HepG2 (cell line): ENCODE data around the gene MYO7A. TPM values are rescaled to one million over a fixed set of nuclear protein-coding genes. Genes with fewer than 3 reads are reported as not detected.

ENCODE experiments used
- ATAC-seq: fragments of 200-7000 bp; cut with Tn5 transposase; 3 replicates; pipeline ENCODE4 v1.9.1; 2020; ENCODE audit warnings: mild to moderate bottlenecking, moderate library complexity
- BruUV-seq: library from RNA; stranded (reverse); fragments of 400-500 nt; replicated peaks from 2 replicates; lab custom pipeline; 2021; lab: Mats Ljungman, UMichigan
- CTCF ChIA-PET: fragments of 300-600 bp; formaldehyde crosslinking; extraction: SDS; loops from one replicate; lab custom pipeline; 2021; ENCODE audit warnings: low total read pairs, inconsistent platforms, low intra/inter-chr PET ratio; lab: Yijun Ruan, JAX
- POLR2A ChIA-PET: fragments of 350-600 bp; sonication (Branson Sonifier 250); formaldehyde crosslinking; loops from one replicate; lab custom pipeline; 2020; ENCODE audit warnings: antibody characterized with exemption, inconsistent platforms; lab: Yijun Ruan, JAX
- DNase-seq: peaks from one replicate; pipeline ENCODE4 v3.0.0-alpha.2; 2015; ENCODE audit warnings: low spot score
- FAIRE-seq: peaks from 3 replicates; lab custom pipeline; 2011; peaks lifted over from hg19 to GRCh38; lab: Jason Lieb, UNC
- H2AFZ ChIP-seq: one replicate; pipeline ENCODE4 v1.6.1; 2011; ENCODE audit warnings: low read length, inconsistent platforms
- H3K27ac ChIP-seq: fragments of 300-600 bp; 3 replicates; pipeline ENCODE4 v1.8.0; 2011; ENCODE audit warnings: mixed run types, mild to moderate bottlenecking, mixed read lengths, low read length, inconsistent platforms; ENCODE audit not compliant: insufficient read depth; ENCODE audit errors: extremely low read length
- H3K27me3 ChIP-seq, 2 experiments: fragments of 200-600 bp in 1 of 2; 2 replicates in 1 of 2; 3 replicates in 1 of 2; pipeline versions ENCODE4 v1.6.0 to v1.8.0; 2011; ENCODE audit warnings: low read length in 2 of 2, mild to moderate bottlenecking in 2 of 2, moderate library complexity in 2 of 2, inconsistent platforms in 1 of 2; ENCODE audit not compliant: insufficient read depth in 2 of 2, control insufficient read depth in 1 of 2
- H3K36me3 ChIP-seq, 2 experiments: fragments of 200-600 bp in 1 of 2; replicated peaks in 1 of 2; 2 replicates in 1 of 2; 3 replicates in 1 of 2; pipeline versions ENCODE4 v1.5.1 to v1.8.0; 2011; ENCODE audit warnings: low read length in 2 of 2, inconsistent platforms in 1 of 2; ENCODE audit not compliant: insufficient read depth in 2 of 2, control insufficient read depth in 1 of 2
- H3K4me1 ChIP-seq: 2 replicates; pipeline ENCODE4 v1.5.1; 2012; ENCODE audit warnings: low read length, inconsistent platforms; ENCODE audit not compliant: insufficient read depth
- H3K4me2 ChIP-seq: 2 replicates; pipeline ENCODE4 v1.6.0; 2011; ENCODE audit warnings: low read depth, low read length, inconsistent platforms
- H3K4me3 ChIP-seq, 3 experiments: fragments of 200-600 bp in 1 of 3; sonication (generic), shearing (Covaris generic) in 1 of 3; replicated peaks in 1 of 3; 2 replicates each; pipeline ENCODE4 v1.5.1; 2011 to 2016; ENCODE audit warnings: low read length in 3 of 3, inconsistent platforms in 2 of 3, low read depth in 2 of 3, mild to moderate bottlenecking in 2 of 3, control low read depth in 1 of 3, mixed read lengths in 1 of 3; ENCODE audit not compliant: insufficient read depth in 1 of 3
- H3K79me2 ChIP-seq: one replicate; pipeline ENCODE4 v1.6.1; 2011; ENCODE audit warnings: low read length, inconsistent platforms; ENCODE audit not compliant: insufficient read depth
- H3K9ac ChIP-seq: 2 replicates; pipeline ENCODE4 v1.6.0; 2011; ENCODE audit warnings: mild to moderate bottlenecking, low read depth, low read length, inconsistent platforms; ENCODE audit not compliant: insufficient read depth
- H3K9me3 ChIP-seq: 2 replicates; pipeline ENCODE4 v1.5.1; 2012; ENCODE audit warnings: mild to moderate bottlenecking, low read length
- H4K20me1 ChIP-seq: 2 replicates; pipeline ENCODE4 v1.6.0; 2011; ENCODE audit warnings: inconsistent platforms, mild to moderate bottlenecking, low read length, moderate library complexity; ENCODE audit not compliant: insufficient read depth
- ESRRA ChIP-seq: sonication (generic); formaldehyde crosslinking; IDR thresholded peaks from 2 replicates; pipeline ENCODE4 v1.5.1; 2020; ENCODE audit warnings: mild to moderate bottlenecking, low read depth, missing genetic modification reagents
- ZFP82 ChIP-seq: sonication (generic); formaldehyde crosslinking; IDR thresholded peaks from 2 replicates; pipeline ENCODE4 v1.5.1; 2020; ENCODE audit warnings: mild to moderate bottlenecking, missing genetic modification reagents, borderline replicate concordance
- whole genome bisulfite sequencing: methylation state at CpG from one replicate; pipeline ENCODE4 v1.1.6; 2017; ENCODE audit warnings: low lambda C conversion rate; 5-methylcytosine and 5-hydroxymethylcytosine counted together
- in situ Hi-C: cut with HindIII; loops from 2 replicates; pipeline ENCODE4 v1.10.0; 2017; ENCODE audit warnings: low pct_unique_long_range_greater_than_20kb; ENCODE audit not compliant: extremely low pct_ligation_motif_present
- intact Hi-C: fragments of 100-400 bp; cut with micrococcal nuclease; formaldehyde crosslinking; loops from one replicate; pipeline ENCODE4 v1.10.0; 2022; ENCODE audit not compliant: unreplicated experiment
- polyA plus RNA-seq, 8 experiments: library from polyadenylated mRNA; depleted of rRNA in 3 of 8; stranded (reverse) in 7 of 8; unstranded in 1 of 8; fragments of >200 nt; fragmentation: Illumina TruSeq in 4 of 8; extraction: Trizol in 4 of 8; gene quantifications; 2 replicates each; pipeline versions ENCODE4 v1.2.1 to v1.2.3, GENCODE V29; 2011 to 2016; ENCODE audit warnings: low read depth in 4 of 8, missing spikeins in 1 of 8, mixed read lengths in 1 of 8; ENCODE audit not compliant: insufficient read depth in 1 of 8
- total RNA-seq, 5 experiments: library from RNA; depleted of rRNA; stranded (reverse); fragments of >200 nt; fragmentation: Illumina TruSeq; extraction: Trizol; gene quantifications; 2 replicates each; pipeline ENCODE4 v1.2.3, GENCODE V29; 2016; ENCODE audit warnings: low read depth in 1 of 5
- TF ChIP-seq, protein P1 (sequence below): IDR thresholded peaks from 2 replicates; pipeline ENCODE4 v1.6.1; 2016; ENCODE audit warnings: missing genetic modification reagents, missing compliant biosample characterization
- TF ChIP-seq, protein P2 (sequence below), 2 experiments: sonication (generic) in 1 of 2; formaldehyde crosslinking in 1 of 2; IDR thresholded peaks; 2 replicates each; pipeline versions ENCODE4 v1.4.0 to v1.6.1; 2016 to 2020; ENCODE audit warnings: borderline replicate concordance in 1 of 2, low read depth in 1 of 2, mild to moderate bottlenecking in 1 of 2, missing genetic modification reagents in 1 of 2

The MYO7A gene
- total and polyA plus RNA-seq, 2 of the 13 experiments (the other 11 are each of a cell fraction or from before 2014, with no cell fraction given): 7.5 to 10.0 TPM

DNA sequence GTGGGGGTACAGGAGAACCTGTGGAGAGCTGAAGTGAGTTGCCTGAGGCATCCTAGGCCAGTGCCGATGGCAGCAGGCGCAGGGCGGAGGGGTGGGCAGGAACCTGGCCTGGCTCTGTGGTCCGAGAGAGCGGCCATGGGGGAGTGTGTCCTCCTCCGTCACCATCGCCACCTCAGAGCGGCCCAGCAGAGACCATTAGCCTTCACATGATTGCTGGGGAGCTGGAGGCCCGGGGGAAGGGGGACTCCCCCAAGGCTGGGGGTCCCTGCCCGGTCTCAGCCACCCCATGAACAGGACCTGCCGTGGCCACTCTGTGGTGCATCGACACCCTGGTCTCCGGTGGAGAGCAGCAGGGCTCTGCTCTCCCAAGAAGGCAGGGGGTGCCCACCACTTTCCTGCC is 21.3 kb upstream of the MYO7A start:
- intact Hi-C loops (no loop called here), in situ Hi-C loops (no loop called here)
- no CpG with 5 or more reads among the region's 13 CpGs for WGBS
- ATAC-seq: no peak
- Histone ChIP-seq H3K27ac (no peak overlapping the region), H3K36me3 (no peaks in the 10 kb centered on the region), H3K9me3 (no peaks in the 10 kb centered on the region), H3K4me2 (no peak overlapping the region), H3K4me3 (no peak overlapping the region), H3K4me1 (peaks cover 33% of the 10 kb centered on the region), H4K20me1 (no peaks in the 10 kb centered on the region), H3K27me3 (peaks cover 0 to 2% of the 10 kb centered on the region in 2 experiments; a peak in 2 of 5 replicates), H2AFZ (no peak overlapping the region), H3K79me2 (no peaks in the 10 kb centered on the region), H3K9ac (no peak overlapping the region)
- BruUV-seq: no TSS peak
- ChIA-PET POLR2A (interaction anchor here (1.3 to 1.9 kb wide), 2 partner anchors 11 to 20 kb away, joined by 3 to 8 read pairs; no protein-coding TSS in a partner anchor), CTCF (no interaction called here)
- TF ChIP-seq, protein P1, sequence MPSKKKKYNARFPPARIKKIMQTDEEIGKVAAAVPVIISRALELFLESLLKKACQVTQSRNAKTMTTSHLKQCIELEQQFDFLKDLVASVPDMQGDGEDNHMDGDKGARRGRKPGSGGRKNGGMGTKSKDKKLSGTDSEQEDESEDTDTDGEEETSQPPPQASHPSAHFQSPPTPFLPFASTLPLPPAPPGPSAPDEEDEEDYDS (CRISPR knock-in tag): no peak
- TF ChIP-seq, protein P2, sequence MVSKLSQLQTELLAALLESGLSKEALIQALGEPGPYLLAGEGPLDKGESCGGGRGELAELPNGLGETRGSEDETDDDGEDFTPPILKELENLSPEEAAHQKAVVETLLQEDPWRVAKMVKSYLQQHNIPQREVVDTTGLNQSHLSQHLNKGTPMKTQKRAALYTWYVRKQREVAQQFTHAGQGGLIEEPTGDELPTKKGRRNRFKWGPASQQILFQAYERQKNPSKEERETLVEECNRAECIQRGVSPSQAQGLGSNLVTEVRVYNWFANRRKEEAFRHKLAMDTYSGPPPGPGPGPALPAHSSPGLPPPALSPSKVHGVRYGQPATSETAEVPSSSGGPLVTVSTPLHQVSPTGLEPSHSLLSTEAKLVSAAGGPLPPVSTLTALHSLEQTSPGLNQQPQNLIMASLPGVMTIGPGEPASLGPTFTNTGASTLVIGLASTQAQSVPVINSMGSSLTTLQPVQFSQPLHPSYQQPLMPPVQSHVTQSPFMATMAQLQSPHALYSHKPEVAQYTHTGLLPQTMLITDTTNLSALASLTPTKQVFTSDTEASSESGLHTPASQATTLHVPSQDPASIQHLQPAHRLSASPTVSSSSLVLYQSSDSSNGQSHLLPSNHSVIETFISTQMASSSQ (IDR thresholded peaks at IDR 0.05; ENCODE audit: low read depth): no peak
- TF ChIP-seq, protein P2 (CRISPR knock-in tag; IDR thresholded peaks at IDR 0.05; ENCODE audit: borderline replicate concordance): no peak
- TF ChIP-seq ESRRA (no peak), ZFP82 (no peak)
- DNase-seq: no peak
- no peak for FAIRE-seq
